Stimulated activated CD4-positive, alpha-beta T cell treated with anti-CD3 and anti-CD28 coated beads, Interleukin-15, amount 100 ng/mL, for 24 hours (primary cell): ENCODE data around the gene CAPZA2.

Source experiments
- DNase-seq: peaks from one replicate; pipeline ENCODE4 v3.0.0-alpha.2; 2020

The CAPZA2 gene

DNA sequence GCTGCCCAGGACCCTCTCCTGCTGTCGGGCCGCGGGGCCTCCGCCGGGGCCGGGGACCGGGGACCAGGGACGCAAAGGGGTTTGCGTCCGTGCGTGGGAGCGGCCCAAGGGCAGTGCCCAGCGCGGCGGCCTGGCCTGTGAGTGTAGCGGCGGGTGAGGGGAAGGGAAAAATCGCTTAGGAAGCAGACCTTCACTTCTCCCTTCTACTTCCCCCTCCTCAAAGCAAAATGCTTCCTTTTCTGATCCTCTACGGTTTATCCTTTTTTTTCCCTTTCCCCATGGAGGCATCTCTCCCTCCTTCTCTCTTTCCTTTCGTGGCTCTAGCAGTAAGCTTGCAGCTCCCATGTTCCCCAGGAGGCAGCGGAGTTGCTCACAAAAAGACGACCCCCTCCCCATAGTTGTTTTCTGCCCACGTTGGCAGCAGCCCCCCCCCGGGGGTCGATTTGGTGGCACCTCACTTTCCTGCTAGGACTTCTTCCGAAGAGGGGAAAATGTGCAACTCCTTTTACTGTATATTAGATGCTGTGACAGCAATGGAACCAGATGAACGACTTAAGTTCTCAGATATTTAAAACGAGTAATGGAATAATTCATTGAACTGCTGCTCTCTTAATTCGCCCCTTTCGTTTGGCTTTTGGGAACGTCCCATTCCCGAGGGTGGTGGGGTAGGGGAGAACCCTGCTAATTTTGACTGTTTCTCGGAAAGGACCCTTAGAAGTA, 724 bp downstream of the CAPZA2 start:
- peak; percentile 19 for DNase-seq

DNA sequence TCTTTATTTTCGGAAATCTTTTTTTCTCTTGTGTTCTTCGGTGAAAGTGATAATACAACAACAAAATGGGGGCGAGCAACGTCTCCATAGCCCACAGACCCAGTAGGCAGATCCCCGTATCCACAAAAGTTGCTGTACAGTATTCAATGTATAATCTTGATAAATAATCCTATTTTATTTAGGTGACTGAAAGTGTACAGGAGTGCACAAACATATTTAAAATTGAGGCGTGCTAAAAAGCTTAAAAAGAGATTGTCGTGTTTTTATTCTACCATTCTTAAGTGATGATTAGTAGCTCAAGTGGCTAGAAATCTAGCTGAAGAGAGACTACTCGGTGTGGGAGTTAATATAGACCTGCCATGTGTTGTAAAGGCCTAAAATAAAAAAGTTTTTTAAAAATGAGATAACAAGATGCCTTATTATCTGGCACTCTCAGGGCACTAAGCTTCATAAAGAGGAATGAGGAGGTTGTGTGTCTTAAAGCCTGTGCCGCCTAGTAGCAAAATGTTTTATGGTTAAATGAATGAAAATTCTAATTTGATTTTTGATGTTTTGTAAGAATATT, 1.6 kb downstream of the CAPZA2 start:
- no peak for DNase-seq

DNA sequence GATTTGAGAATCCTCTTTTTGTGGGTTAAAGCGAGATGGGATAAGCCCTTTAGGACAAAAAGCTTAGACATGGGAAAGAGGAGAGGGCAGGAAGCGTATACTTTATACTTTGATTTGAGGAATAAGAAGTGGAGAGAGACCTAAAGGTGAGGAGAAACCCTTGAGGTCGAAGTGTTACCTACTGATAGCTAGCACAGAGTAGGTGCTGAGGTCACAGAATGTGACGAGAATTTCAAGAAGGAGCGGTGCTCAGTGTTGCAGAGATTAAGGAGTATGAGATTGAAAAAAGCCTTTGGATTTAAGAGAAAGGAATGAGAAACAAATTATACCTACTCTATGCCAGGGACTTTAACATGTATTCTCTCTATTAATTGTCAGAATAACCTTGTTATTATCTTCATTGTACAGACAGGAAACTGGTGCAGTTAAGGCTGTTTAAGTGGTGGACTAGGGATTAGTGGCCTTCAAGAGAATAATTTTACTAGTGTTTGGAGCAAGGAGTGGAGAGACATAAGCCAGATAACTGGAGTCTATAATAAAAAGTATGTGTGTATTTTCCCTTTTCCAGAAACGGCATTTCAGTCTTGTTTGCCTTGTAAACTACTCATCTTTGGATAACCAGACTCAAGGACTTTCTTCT, 8.8 kb downstream of the CAPZA2 start:
- DNase-seq, result no peak

DNA sequence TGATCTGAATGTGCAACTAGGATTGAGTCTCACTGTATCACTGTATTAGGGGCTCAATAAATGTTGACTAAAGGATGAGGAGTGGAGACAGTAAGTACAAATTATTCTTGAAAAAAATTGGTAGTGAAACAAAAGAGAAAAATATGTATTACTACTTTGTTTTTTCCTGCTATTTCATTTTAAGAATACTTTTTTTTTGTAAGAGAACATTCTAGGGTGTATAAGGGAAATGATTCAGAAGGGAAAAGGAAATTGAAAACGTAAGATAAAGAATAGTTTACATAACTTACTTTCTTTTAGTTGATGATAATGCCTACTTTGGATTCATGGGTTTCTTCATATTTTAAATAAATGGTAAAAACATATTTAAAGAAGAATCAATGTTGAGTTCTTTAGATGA, 9.6 kb downstream of the CAPZA2 start:
- DNase-seq, result no peak

DNA sequence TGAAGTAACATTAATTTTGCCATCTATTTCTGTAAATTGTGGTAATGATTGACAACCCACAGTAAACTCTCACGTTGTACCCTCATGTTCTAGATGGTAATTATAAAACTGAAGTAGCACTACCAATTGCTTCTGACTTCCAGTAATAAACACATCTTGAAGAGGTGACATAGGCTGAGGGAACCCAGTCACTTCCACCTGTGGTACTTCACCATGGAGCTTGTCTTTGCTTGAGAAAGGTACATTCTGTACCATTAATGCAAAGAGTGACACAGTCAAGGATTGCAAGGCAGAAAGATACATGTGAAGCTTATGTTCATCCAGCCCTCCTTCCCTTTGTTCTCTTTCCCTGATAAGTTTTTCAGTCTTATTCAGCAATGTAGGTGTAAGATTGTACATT, 11.2 kb downstream of the CAPZA2 start:
- DNase-seq, result no peak

DNA sequence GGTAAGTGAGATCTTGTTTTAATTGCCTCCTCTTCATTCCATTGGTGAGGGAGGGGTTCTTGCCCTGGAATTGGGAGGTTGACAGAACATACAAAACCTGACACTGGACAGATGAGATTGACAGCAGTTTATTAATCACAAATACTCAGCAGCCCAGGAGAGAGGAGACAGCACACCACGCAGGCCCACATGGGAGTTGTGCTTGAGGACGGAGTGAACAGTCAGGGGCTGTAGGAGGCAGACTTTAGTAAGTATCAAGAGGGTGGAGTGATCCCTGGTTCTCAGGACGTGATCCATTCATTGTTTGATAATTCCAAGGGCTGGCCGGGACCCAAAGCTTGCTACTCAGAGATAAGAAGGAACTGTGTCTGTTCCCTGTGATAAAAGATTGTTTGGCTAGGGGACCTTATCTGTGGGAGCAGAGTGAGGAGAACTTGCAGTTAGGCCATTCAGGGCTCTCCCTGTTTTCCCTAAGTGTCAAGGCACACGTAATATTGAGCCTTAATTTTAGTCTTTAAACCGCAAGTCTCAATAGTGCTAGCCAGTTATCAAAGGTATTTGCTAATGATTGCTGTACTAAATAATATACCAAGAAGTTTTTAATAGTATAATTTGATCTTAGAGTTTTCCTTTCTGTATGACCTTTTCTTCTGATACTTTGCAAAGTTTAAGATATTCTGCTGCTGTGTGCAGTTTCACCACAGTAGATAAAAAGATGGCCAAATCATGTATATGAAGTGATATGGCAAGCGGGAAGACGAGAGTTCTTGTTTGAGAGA, 14.5 kb downstream of the CAPZA2 start:
- no peak for DNase-seq

DNA sequence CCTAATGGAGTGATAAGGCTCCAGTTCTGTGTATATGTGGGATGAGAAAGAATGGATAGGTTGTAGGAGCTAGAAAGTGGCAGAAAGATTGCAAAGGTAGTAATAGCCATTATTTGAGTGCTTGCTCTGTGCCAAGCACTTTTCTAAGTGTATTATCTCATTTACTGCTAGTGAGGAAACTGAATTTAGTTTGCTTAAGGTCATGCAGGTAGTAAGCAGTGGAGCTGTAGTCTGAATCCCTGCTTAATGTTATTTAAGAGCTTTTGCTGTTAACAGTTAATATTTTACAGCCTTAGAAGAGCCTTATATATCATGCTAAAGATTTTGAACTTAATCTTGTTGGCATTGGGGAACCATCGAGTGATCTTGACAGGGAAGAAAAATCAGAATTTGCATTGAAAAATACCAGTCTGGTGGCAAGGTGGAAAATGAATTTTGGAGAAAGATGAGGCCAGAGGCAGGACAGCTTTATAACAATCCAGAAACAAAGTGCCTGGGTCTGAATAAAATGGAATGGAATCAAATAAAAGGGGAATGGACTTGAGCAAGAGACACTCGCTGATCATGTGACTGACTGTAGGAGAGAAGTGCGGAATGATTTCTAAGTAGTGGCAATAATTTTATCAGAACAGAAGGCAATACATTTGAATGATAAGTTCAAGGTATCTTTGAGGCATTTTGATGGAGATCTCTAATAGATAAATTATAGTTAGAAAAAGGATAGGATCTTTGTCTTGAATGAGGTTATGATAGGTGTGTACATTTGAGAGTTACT, 15.2 kb downstream of the CAPZA2 start:
- DNase-seq, result no peak

DNA sequence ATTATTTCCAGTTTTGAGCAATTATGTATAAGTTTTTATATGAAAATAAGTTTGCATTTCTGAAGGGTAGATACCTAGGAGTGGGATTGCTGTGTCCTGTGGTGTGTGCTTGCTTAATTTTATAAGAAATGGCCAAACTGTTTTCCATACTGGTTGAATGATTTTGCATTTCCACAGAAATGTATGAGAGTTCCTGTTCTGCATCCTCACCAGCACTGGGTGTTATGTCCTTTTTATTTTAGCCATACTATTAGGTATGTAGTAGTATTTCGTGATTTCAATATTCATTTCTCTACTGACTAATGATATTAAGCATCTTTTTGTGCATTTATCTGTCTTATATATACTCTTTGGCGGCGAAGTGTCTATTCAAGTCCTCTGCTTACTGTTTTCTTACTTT, 22.3 kb downstream of the CAPZA2 start:
- no peak for DNase-seq

DNA sequence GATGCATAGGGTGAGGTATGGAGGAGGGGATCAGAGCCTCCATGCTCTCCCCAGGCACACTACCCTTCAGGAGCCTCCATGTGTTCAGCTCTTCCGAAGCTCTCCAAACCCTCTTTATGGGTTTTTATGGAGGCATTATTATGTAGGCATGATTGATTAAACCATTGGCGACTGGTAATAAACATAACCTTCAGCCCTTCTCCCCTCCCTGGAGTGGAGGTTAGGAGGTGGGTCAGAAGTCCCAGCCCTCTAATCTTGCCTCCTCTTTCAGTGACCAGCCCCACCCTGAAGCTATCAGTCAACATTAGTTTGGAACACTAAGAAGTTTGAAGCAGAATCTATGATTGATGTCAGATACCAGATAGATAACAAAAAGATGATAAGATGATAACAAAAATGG, 23.3 kb downstream of the CAPZA2 start:
- no peak for DNase-seq

DNA sequence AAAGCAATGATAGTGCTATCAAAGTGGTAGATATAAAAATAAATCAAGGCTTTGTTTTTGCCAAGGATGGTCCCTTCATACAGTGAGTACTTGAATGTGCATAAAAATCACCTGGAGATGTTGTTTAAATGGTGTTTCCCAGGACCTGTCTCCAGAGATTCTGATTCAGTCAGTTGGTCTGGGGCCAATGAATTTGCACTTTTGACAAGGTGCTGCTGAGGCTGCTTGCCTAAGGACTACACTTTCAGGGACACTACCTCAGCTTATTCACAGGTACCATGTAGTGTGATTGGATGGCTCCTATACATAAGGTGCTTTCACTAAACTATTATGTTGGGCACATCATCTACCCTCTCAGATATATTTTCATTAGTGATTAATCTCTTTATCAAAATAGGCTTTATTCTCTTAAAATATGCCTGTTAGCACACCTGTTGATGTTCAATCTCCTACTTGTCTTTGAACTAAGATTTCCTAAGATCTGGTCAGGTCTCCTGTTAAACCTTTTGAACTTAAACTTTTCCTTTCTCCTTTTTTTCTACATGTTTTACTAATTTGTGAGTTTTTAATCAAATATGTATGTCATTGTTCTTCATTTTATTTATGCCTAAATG, 24.3 kb downstream of the CAPZA2 start:
- no peak for DNase-seq

DNA sequence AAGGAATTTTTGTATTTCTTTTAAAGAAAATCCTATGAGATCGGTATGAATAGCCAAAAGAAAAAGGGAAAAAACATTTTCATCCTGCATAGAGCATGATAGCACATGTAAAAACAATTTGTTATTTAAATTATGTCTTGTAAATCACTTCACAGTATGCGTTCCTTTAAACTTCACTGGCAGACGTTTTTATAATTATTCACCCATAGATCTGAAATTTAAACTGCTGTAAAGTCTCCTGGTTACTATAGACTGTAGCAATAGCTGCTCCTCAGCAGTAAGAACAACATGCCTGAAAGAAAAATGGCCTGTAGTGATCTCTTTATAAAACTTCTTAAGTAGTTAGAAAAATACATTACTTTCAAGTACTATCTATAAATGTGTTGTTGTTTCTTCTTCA, 26.5 kb downstream of the CAPZA2 start:
- DNase-seq, result no peak

DNA sequence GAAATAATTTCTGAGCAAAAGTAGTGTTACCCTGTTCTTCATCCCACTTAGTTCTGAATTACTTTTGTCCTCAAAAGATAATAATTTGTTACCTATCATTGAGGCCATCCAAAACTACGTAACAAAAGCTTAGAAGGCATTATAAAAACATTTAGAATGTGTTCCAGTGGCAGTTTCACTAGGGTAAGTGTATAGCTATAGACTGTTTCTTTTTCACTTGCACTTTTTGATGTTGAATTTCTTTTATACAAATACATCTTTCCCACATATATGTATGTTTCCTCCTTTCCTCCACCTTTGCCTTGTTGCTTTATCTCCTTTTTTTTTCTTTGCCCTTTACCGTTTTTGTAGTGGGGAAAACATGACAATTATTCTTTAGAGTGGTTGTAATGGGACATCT, 33.5 kb downstream of the CAPZA2 start:
- DNase-seq, result no peak

DNA sequence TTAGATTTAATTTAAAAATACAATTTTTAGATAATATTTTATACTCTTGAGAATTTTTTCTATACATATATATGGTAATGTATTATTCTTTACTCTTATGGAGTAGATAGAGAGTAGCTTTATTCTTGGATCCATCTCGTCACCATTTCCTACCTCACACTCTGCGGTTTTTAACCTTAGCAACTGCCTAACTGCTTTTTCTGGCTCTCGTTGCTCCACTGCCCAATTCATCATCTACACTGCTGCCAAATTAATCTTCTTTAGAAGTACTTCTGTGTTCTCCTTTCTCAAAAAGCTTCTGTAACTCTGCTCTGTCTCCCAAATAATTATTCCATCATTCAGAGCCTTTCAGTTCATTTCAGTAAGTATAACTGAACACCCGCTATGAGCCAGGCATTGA, 35.3 kb downstream of the CAPZA2 start:
- DNase-seq, result no peak

DNA sequence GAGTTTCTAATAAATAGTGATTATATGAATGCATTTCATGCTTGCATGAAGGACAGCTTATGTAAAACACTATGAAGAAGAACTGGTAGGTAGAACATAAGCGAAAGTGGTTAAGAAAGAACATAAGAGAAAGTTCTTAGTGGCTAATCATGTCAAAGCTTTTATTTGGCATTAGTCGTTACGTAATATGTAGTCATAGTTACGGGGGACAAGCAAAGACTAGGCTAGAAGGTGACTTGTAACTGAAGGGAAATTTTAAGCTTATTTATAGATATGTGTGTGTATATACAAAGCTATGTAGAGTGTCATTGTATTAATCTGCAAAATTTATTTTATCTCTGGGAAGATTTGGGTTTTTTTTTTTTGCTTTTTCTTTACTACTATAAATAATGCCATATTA, 36.9 kb downstream of the CAPZA2 start:
- DNase-seq, result no peak

DNA sequence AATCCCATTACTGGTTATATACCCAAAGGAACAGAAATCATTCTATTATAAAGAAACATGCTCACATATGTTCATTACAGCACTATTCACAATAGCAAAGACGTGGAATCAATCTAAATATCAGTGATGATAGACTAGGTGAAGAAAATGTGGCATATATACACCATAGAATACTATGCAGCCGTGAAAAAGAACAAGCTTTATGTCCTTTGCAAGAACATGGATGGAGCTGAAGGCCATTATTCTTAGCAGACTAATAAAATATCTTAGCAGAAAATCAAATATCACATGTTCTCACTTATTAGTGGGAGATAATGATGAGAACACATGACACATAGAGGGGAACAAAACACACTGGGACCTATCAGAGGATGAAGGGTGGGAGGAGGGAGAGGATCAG, 38.8 kb downstream of the CAPZA2 start:
- DNase-seq, result no peak

DNA sequence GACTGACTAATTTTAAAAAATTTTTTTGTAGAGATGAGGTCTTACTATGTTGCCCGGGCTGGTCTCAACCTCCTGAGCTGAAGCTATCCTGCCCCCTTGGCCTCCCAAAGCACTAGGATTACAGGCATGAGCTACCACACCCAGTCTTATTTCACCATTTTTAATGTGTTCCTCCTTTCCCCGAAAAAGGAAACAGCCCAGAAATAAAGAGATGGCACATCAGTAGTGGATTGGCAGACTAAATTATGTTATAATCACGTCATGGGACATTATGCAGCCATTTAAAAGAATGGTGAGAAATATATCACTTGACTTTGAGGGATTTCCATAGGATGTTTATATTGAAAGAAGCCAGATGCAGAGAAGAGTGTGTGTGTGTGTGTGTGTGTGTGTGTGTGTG, 40.5 kb downstream of the CAPZA2 start:
- no peak for DNase-seq

DNA sequence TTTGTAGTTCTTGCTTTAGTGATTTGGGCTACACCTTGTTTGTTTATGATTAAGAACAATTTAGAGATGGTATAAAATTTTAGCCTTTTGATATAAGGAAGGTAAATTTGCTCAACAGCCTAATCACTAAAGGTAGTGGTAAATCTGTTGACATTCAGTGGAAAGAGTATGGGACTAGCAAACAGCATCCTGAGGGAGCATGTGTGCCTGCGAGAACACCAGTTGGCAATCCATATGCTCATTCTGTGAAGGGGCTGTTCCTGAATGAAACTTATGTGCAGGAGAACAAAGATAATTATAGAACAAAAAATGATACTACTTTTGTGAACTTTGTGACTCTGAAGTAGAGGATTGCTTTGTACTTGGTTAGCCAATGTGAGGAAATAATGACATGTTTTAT, 44.0 kb downstream of the CAPZA2 start:
- DNase-seq, result no peak

DNA sequence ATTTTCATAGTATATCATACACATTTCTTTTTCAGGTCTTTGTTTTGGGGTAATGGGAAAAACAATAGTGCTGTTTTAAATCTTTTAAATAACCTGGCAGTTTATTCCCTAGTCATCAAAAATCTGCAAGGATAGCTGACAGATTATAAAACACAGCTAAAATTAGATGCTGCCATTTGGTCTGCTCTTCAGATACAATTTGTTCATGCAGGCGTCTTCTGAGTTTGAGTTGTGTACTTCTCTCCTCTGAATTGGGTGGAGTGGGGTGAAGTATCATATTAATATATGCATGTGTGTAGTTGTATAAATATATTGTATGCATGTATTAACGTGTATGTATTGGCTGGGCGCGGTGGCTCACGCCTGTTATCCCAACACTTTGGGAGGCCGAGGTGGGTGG, 48.0 kb downstream of the CAPZA2 start:
- DNase-seq, result no peak

DNA sequence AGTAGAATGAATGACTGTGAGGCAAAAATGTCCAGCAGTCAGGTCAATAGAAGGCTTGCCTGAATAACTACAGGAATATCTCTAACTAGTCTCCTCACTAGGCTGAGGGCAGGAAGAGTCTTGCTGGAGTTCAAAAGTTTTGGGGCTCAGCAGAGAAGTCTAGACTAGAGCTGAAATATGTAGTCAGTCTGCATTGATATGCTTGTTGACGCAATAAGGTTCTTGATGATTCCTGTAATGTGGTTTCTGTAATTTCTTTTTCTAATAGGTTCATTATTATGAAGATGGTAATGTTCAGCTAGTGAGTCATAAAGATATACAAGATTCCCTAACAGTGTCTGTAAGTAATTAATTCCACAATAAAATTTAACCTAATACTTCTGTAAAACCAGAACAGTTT, 49.4 kb downstream of the CAPZA2 start:
- DNase-seq, result no peak

DNA sequence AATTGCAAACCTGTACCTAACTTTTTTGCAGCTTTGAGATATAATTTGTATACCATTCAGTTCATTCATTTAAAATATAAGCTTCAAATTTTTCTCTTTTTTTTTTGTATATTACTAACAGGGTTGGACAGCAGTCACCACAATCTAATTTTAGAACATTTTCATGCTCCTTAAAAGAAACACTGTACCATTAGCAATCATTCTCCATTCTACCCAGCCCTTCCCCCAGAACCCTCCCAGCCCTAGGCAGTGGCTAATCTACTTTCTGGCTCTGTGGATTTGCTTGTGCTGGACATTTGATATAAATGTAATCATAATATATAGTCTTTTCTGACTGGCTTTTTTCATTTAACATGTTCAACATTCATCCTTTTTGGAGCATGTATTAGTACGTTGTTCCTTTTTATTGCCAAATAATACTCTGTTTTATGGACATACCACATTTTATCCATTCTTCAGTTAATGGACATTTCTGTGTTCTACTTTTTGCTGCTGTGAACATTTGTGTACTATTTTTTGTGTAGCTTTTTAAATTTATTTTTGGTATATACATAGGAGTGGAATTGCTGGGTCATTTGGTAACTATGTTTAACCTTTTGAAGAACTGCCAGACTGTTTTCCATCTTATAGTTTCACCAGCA, 50.0 kb downstream of the CAPZA2 start:
- DNase-seq, result no peak

DNA sequence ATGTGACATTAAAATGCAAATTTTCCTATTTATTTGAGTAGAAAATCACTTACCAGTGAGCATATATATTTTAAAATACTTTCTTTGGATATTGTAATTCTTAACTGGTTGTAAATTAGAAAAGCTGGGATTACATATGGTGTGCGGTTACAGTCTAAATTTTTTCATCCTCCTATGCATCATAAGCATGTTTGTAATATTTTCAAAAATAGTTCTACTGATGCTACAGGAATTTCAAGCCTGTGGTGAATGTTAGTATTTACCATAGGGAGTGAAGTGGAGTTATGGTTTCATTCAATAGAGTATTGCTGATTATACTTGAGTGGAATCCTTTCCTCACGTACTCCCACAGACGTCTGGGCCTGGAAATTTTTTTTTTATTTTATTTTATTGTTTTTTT, 56.3 kb downstream of the CAPZA2 start:
- DNase-seq, result no peak

DNA sequence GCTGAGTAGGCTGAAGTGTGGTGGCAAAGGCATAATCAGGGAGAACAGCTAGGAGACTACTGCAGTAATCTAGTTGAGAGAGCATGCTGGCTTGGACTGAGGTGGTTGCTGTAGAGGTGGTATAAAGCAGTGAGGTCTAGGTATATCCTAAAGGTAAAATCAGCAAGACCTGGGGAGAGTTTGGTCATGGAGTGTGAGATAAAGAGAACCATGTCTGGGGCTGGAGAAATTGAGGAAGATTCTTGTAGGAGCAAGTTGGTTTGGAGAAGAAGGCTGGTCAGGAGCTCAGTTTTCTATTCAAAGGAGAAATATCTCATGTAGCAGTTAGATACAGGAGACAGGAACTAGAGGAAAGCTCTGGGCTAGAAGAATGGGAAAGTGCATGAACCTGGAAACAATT, 58.0 kb downstream of the CAPZA2 start:
- DNase-seq, result no peak
